GM19025 (cell line): Measurements from ENCODE around the gene TANK.
"Not testable (repeated sequence)": the region's sequence is repeated elsewhere in the genome, so short reads cannot be mapped to it uniquely, and the experiment has no call there.

Experiments
- ATAC-seq: cut with Tn5 transposase; IDR thresholded peaks from one replicate; pipeline ENCODE4 v1.9.1; 2021; ENCODE audit warnings: mild to moderate bottlenecking, low read depth, moderate library complexity; ENCODE audit not compliant: unreplicated experiment

The TANK gene

GRCh38 chr2:161132384-161132783 lies 27.8 kb upstream of the TANK start:
- not testable (repeated sequence) for ATAC-seq

- ATAC-seq, result no peak
Measured at GRCh38 chr2:161133366-161133765, 26.9 kb upstream of the TANK start.

GRCh38 chr2:161134547-161135518 lies 25.4 kb upstream of the TANK start:
- ATAC-seq, result no peak

GRCh38 chr2:161135951-161136593 lies 24.2 kb upstream of the TANK start:
- ATAC-seq, result no peak

GRCh38 chr2:161136696-161137324 lies 23.4 kb upstream of the TANK start:
- peak; percentile 94 for ATAC-seq

- ATAC-seq, result no peak
Measured at GRCh38 chr2:161138429-161138828, 21.8 kb upstream of the TANK start.

- no peak for ATAC-seq
Measured at GRCh38 chr2:161139098-161139987, 20.9 kb upstream of the TANK start.

GRCh38 chr2:161141033-161141432 lies 19.2 kb upstream of the TANK start:
- no peak for ATAC-seq

- ATAC-seq, result peak; percentile 45
Measured at GRCh38 chr2:161146209-161146775, 13.9 kb upstream of the TANK start.

GRCh38 chr2:161146996-161147395 lies 13.2 kb upstream of the TANK start:
- no peak for ATAC-seq

GRCh38 chr2:161147856-161148255 lies 12.4 kb upstream of the TANK start:
- ATAC-seq, result no peak

- no peak for ATAC-seq
Measured at GRCh38 chr2:161150704-161151103, 9.5 kb upstream of the TANK start.

- no peak for ATAC-seq
Measured at GRCh38 chr2:161152302-161152701, 7.9 kb upstream of the TANK start.

- ATAC-seq, result no peak
Measured at GRCh38 chr2:161158882-161159281, 1.3 kb upstream of the TANK start.

GRCh38 chr2:161159456-161160225 lies 587 bp upstream of the TANK start:
- peak; percentile 2 for ATAC-seq

- peak; percentile 0 for ATAC-seq
Measured at GRCh38 chr2:161161074-161161706, 962 bp downstream of the TANK start.

- no peak for ATAC-seq
Measured at GRCh38 chr2:161163440-161163839, 3.2 kb downstream of the TANK start.

GRCh38 chr2:161164161-161164560 lies 3.9 kb downstream of the TANK start:
- no peak for ATAC-seq

- ATAC-seq, result no peak
Measured at GRCh38 chr2:161165266-161165665, 5.0 kb downstream of the TANK start.
